ENCODE results near the gene OR11A1.

OR11A1 gene

GRCh38 chr6:29456971-29457370, at the start of gene OR11A1, which contains the start of gene OR2H1:
Gene OR11A1, minus strand, starts transcription at chr6:29457071. Its CDS starts 29,430 bp downstream, at chr6:29427641.
Gene OR2H1, plus strand, starts transcription at chr6:29457155. Its CDS starts 4,615 bp downstream, at chr6:29461770.
- no peak for DNase-seq

- no peak for DNase-seq
These were observed 49.7 kb upstream of the OR11A1 start for GRCh38 chr6:29506446-29507067.

- DNase-seq: no peak
These were observed 48.9 kb upstream of the OR11A1 start for GRCh38 chr6:29505808-29506207.

- no peak for DNase-seq
These were observed 48.1 kb upstream of the OR11A1 start for GRCh38 chr6:29504961-29505360.

GRCh38 chr6:29502597-29502996, 45.7 kb upstream of the OR11A1 start:
- DNase-seq: no peak

GRCh38 chr6:29502181-29502580, 45.3 kb upstream of the OR11A1 start:
- DNase-seq: no peak

- no peak for DNase-seq
These were observed 44.2 kb upstream of the OR11A1 start for GRCh38 chr6:29501106-29501505.

- no peak for DNase-seq
These were observed 43.7 kb upstream of the OR11A1 start for GRCh38 chr6:29500594-29500993.

GRCh38 chr6:29499704-29500103, 42.8 kb upstream of the OR11A1 start:
- DNase-seq: no peak

- DNase-seq: no peak
These were observed 40.1 kb upstream of the OR11A1 start for GRCh38 chr6:29496961-29497360.

- DNase-seq: no peak
These were observed 38.7 kb upstream of the OR11A1 start for GRCh38 chr6:29495571-29495970.

- DNase-seq: no peak
These were observed 37.3 kb upstream of the OR11A1 start for GRCh38 chr6:29494131-29494530.

- DNase-seq: no peak
These were observed 36.4 kb upstream of the OR11A1 start for GRCh38 chr6:29493261-29493660.

- DNase-seq: no peak
These were observed 34.7 kb upstream of the OR11A1 start for GRCh38 chr6:29491574-29491973.

GRCh38 chr6:29490552-29490951, 33.7 kb upstream of the OR11A1 start:
- DNase-seq: no peak

GRCh38 chr6:29490055-29490454, 33.2 kb upstream of the OR11A1 start:
- no peak for DNase-seq

- no peak for DNase-seq
These were observed 32.4 kb upstream of the OR11A1 start for GRCh38 chr6:29489286-29489685.

GRCh38 chr6:29488874-29489273, 32.0 kb upstream of the OR11A1 start:
- DNase-seq: no peak

- DNase-seq: no peak
These were observed 30.8 kb upstream of the OR11A1 start, which contains the start of gene MAS1L for GRCh38 chr6:29487660-29488059. Gene MAS1L, minus strand, starts transcription at chr6:29487956. Its CDS starts 54 bp downstream, at chr6:29487902.

GRCh38 chr6:29487131-29487530, 30.3 kb upstream of the OR11A1 start:
- no peak for DNase-seq

GRCh38 chr6:29486577-29486976, 29.7 kb upstream of the OR11A1 start:
- DNase-seq: no peak

- DNase-seq: no peak
These were observed 26.9 kb upstream of the OR11A1 start for GRCh38 chr6:29483735-29484134.

GRCh38 chr6:29483186-29483585, 26.3 kb upstream of the OR11A1 start:
- no peak for DNase-seq

- DNase-seq: no peak
These were observed 22.7 kb upstream of the OR11A1 start for GRCh38 chr6:29479560-29479959.

GRCh38 chr6:29478740-29479139, 21.9 kb upstream of the OR11A1 start:
- no peak for DNase-seq

All from NCI-H446 treated with DMSO at 0.1 percent for 48 hours (cell line).